Measurements from ENCODE around the gene MX1. TPM values are rescaled to one million over a fixed set of nuclear protein-coding genes. Genes with fewer than 3 reads are reported as not detected.
A peak's percentile ranks its signal among the peaks of the same experiment; 100 is the strongest.
"Not testable (repeated sequence)": the region's sequence is repeated elsewhere in the genome, so short reads cannot be mapped to it uniquely, and the experiment has no call there.

The MX1 gene
- total RNA-seq, 4 donors from 2014 or later = 20.2 to 40.3 (median 31.5) TPM

DNA sequence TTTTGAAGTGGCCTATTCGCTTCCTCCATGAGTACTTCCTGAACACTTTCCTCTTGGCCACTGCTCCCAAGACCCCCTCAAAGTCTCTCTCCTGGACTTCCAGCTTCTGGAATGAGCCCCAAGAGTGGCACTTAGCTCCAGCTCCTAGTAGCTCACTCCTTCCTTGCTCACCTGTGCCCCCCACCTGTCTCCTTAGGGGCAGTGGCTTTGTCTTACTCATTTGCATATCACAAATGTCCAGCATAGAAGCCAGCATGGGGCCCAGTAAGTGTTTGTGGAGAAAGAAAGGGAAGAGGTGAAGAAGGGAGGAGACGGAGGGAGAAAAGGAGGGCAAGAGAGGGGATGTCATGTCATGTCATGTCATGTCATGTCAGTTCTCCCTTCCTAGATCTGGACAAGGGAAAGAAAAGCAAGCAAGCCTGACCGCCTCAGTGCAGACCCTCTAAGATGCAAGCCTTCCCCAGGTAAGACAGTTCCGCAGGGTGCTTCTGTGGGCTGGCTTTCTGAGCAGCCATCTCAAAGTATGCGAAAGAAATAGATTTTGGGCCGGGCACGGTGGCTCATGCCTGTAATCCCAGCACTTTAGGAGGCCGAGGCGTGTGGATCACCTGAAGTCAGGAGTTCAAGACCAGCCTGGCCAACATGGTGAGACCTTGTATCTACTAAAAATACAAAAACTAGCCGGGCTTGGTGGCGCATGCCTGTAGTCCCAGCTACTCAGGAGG lies 6.9 kb upstream of the MX1 start:
- Histone ChIP-seq H3K4me3 (no peak overlapping the region), H3K4me1 (peaks cover 0 to 25% (median 0%) of the 10 kb centered on the region in 3 donors), H3K27ac (peak overlapping the region in 3 of 4 donors; percentile 52 to 89 (median 88)), H3K36me3 (no peaks in the 10 kb centered on the region), H3K9me3 (peaks cover 0 to 3% (median 0%) of the 10 kb centered on the region in 3 donors), H3K27me3 (no peaks in the 10 kb centered on the region)
- TF ChIP-seq, protein P1, sequence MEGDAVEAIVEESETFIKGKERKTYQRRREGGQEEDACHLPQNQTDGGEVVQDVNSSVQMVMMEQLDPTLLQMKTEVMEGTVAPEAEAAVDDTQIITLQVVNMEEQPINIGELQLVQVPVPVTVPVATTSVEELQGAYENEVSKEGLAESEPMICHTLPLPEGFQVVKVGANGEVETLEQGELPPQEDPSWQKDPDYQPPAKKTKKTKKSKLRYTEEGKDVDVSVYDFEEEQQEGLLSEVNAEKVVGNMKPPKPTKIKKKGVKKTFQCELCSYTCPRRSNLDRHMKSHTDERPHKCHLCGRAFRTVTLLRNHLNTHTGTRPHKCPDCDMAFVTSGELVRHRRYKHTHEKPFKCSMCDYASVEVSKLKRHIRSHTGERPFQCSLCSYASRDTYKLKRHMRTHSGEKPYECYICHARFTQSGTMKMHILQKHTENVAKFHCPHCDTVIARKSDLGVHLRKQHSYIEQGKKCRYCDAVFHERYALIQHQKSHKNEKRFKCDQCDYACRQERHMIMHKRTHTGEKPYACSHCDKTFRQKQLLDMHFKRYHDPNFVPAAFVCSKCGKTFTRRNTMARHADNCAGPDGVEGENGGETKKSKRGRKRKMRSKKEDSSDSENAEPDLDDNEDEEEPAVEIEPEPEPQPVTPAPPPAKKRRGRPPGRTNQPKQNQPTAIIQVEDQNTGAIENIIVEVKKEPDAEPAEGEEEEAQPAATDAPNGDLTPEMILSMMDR (IDR thresholded peaks at IDR 0.05) = no peak
- TF ChIP-seq POLR2A (IDR thresholded peaks at IDR 0.05) (no peak), POLR2AphosphoS5 (IDR thresholded peaks at IDR 0.05) (no peak), EP300 (IDR thresholded peaks at IDR 0.05) (no peak)
- WGBS, 2 donors (ENCODE audit: low coverage in 1 of 2) = 90 to 93% methylated on average over 3 of the region's 11 CpGs
- no peak for ATAC-seq

DNA sequence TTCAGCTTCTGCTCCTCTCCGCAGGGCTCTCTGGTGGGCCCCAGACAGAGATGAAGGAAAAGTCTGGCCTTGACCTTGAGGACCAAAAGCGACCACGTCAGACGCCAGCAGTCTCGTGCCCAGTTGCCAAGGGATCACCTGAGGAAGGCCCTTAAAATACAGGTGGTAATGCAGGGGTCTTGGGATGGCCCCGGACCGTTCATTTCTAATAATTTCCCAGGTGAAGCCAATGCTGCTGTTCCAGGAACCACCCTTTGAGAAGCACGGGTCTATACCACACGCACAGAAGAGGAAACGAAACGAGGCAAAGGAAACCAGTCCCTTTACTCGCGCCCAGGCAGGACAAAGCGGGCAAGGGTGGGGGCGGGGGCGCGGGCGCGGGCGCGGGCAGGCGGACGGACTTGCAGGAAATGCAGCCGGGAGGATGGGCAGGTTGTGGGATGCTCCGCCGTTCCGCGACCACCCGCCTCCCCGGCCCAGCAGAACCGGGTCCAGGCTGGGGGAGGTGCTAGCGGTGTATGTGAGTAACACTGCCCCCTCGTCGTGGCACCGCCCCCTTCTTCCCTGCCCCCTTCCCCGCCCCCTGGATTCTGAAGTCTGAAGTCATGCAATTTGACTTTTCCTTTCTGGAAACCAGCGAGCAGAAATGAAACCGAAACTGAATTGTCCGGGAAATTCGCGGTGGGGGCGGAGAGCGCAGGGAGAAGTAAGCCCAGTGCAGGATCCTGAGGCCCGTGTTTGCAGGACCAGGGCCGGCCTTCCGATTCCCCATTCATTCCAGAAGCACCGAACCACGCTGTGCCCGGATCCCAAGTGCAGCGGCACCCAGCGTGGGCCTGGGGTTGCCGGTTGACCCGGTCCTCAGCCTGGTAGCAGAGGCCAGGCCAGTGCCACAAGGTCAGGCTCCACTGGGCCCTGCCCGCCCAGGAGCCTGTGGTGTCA lies 5.8 kb upstream of the MX1 start:
- H3K27me3 ChIP-seq = no peaks in the 10 kb centered on the region
- TF ChIP-seq, protein P1 (IDR thresholded peaks at IDR 0.05) = peak in 1 of 4 experiments; percentile 18
- TF ChIP-seq POLR2AphosphoS5 (IDR thresholded peaks at IDR 0.05) (peak; percentile 71), EP300 (IDR thresholded peaks at IDR 0.05) (no peak)
- H3K9me3 ChIP-seq = no peaks in the 10 kb centered on the region

DNA sequence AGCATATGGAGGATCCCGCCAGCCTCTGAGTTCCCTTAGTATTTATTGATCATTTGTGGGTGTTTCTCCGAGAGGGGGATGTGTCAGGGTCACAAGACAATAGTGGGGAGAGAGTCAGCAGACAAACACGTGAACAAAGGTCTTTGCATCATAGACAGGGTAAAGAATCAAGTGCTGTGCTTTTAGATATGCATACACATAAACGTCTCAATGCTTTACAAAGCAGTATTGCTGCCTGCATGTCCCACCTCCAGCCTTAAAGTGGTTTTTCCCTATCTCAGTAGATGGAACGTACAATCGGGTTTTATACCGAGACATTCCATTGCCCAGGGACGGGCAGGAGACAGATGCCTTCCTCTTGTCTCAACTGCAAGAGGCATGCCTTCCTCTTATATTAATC lies 5.0 kb upstream of the MX1 start:
- H3K27me3 ChIP-seq, H3K36me3 ChIP-seq, ATAC-seq, H3K9me3 ChIP-seq: not testable (repeated sequence)
- peaks cover 0 to 33% (median 0%) of the 10 kb centered on the region in 3 donors for H3K4me1 ChIP-seq
- peak overlapping the region in 1 of 2 donors; percentile 77 for H3K4me3 ChIP-seq
- 15 to 51% methylated on average over 5 of the region's 8 CpGs for WGBS, 2 donors (ENCODE audit: low coverage in 1 of 2)
- peak overlapping the region in 3 of 4 donors; percentile 85 to 89 (median 88) for H3K27ac ChIP-seq

More for the DNA sequence above, 5.8 kb upstream of the MX1 start:
- ATAC-seq = peak; percentile 92
- Histone ChIP-seq H3K4me3 (peak overlapping the region; percentile 50 to 77), H3K4me1 (peaks cover 0 to 25% (median 0%) of the 10 kb centered on the region in 3 donors), H3K27ac (peak overlapping the region; percentile 31 to 89 (median 86)), H3K36me3 (no peaks in the 10 kb centered on the region)
- 0 to 7% methylated on average over 2 to 15 of the region's 54 CpGs for WGBS, 2 donors (ENCODE audit: low coverage in 1 of 2)

DNA sequence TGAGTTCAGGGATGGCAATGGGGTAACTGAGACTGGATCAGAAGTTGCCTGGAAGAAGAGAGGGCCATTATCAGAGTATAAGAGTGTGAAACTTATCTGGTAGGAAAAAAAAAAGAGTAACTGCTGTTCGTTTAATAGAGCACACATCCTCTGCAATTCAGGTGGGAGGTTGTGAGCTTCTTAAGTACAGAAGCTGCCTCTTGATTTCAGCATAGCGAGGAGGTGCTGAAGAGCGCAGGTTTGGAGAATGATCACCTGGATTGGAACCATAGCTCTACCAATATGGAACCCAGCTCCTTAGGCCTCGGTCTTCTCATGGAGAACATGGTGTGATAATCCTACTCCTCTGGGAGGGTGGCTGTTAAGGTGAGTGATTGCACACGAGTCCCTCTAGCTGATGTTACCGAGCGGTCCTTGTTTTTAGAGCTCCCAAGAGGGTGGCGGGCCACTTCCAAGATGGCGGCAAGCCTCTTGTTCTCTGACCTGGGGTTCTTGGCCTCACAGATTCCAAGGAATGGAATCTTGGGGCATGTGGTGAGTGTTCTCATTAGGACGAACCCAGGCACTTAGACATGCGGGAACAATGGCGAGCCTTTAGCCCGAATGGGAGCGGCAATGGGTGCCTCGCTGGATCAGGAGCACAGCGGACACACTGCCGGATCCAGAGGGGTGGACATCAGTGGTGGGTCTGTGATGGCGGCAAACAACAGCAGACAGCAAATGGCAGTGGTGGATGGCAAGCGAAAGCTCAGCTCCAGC lies 3.3 kb upstream of the MX1 start:
- no peak for ATAC-seq
- no peak for TF ChIP-seq EP300 (IDR thresholded peaks at IDR 0.05)
- TF ChIP-seq POLR2A (IDR thresholded peaks at IDR 0.05) = no peak
- TF ChIP-seq POLR2AphosphoS5 (IDR thresholded peaks at IDR 0.05) = no peak
- TF ChIP-seq, protein P1 (IDR thresholded peaks at IDR 0.05) = no peak
- peaks cover 0 to 47% (median 0%) of the 10 kb centered on the region in 3 donors for H3K4me1 ChIP-seq
- no peaks in the 10 kb centered on the region for H3K9me3 ChIP-seq
- H3K4me3 ChIP-seq = no peak overlapping the region
- H3K36me3 ChIP-seq = peaks cover 0 to 1% of the 10 kb centered on the region in 2 donors
- no peaks in the 10 kb centered on the region for H3K27me3 ChIP-seq
- WGBS, 2 donors (ENCODE audit: low coverage in 1 of 2) = 77 to 97% methylated on average over 6 to 9 of the region's 19 CpGs
- peak overlapping the region in 1 of 4 donors; percentile 34 for H3K27ac ChIP-seq

DNA sequence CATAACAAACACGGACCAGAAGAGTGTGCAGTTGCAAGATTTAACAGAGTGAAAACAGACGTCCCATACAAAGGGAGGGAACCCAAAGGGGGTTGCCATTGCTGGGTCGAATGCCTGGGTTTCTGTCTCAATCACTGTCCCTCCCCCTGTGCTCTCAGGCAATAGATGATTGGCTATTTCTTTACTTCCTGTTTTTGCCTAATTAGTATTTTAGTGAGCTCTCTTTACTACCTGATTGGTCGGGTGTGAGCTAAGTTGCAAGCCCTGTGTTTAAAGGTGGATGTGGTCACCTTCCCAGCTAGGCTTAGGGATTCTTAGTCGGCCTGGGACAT lies 2.8 kb upstream of the MX1 start:
- not testable (repeated sequence) for H3K4me3 ChIP-seq, ATAC-seq
- WGBS, 2 donors (ENCODE audit: low coverage in 1 of 2) = 66 to 92% methylated on average over 5 of the region's 5 CpGs

More for the DNA sequence above, 2.8 kb upstream of the MX1 start:
- H3K27me3 ChIP-seq, H3K27ac ChIP-seq, H3K36me3 ChIP-seq, H3K9me3 ChIP-seq: not testable (repeated sequence)
- H3K4me1 ChIP-seq = peaks cover 0 to 53% (median 0%) of the 10 kb centered on the region in 3 donors
